AG09319 (cell line): ENCODE measurements around the gene MRPL49.
A peak's percentile ranks its signal among the peaks of the same experiment; 100 is the strongest.

Source experiments
- DNase-seq: peaks from one replicate; pipeline ENCODE4 v3.0.0-alpha.2; 2010; ENCODE audit warnings: low read depth; ENCODE audit errors: extremely low read depth
- TF ChIP-seq, protein P1 (sequence below): IDR thresholded peaks from 2 replicates; pipeline ENCODE4 v1.5.1; 2011; ENCODE audit warnings: low read depth, mild to moderate bottlenecking, inconsistent platforms, low read length, moderate library complexity

The MRPL49 gene

DNA sequence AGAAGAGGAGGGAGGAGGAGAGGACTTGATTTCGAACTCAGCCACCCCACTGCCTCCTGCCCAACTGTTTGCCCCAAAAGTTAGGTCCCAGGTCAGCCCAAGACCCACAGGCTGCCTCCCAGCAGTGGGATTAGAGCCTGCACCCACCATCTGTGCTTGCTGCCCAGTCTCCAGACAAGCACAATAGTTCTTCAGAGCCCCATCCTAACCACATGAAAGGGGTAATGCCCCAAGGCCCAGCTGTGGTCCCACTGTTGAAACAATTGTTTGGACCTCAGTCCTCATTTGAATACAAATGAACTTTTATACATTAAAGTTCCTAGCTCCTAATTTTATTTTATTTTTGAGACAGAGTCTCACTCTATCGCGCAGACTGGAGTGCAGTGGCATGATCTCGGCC lies 31.5 kb upstream of the MRPL49 start:
- TF ChIP-seq, protein P1, sequence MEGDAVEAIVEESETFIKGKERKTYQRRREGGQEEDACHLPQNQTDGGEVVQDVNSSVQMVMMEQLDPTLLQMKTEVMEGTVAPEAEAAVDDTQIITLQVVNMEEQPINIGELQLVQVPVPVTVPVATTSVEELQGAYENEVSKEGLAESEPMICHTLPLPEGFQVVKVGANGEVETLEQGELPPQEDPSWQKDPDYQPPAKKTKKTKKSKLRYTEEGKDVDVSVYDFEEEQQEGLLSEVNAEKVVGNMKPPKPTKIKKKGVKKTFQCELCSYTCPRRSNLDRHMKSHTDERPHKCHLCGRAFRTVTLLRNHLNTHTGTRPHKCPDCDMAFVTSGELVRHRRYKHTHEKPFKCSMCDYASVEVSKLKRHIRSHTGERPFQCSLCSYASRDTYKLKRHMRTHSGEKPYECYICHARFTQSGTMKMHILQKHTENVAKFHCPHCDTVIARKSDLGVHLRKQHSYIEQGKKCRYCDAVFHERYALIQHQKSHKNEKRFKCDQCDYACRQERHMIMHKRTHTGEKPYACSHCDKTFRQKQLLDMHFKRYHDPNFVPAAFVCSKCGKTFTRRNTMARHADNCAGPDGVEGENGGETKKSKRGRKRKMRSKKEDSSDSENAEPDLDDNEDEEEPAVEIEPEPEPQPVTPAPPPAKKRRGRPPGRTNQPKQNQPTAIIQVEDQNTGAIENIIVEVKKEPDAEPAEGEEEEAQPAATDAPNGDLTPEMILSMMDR = no peak

GRCh38 chr11:65095427-65095826 lies 26.7 kb upstream of the MRPL49 start:
- TF ChIP-seq, protein P1 = no peak
- no peak for DNase-seq

More for the DNA sequence above, 31.5 kb upstream of the MRPL49 start:
- no peak for DNase-seq

GRCh38 chr11:65095974-65096806 lies 25.9 kb upstream of the MRPL49 start, which contains the start of gene VPS51:
Gene VPS51 (plus strand): TSS chr11:65096214. CDS start chr11:65096251, 37 bp downstream.
- TF ChIP-seq, protein P1 = no peak
- DNase-seq = peak; percentile 78

DNA sequence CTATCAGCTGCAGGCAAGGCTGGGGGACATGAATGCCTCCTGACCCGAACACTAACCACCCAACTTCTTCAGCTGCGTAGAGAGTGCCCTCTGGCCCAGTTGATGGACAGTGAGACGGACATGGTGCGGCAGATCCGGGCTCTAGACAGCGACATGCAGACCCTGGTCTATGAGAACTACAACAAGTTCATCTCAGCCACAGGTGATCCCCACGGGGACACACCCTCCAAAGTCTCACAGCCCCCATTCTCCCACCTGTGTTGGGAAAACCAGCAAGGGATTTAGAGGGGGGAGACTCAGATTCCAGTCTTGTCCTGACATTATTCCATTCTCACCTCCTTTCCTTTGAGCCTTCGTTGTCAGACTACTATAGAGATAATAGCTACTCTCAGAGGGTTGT lies 25.2 kb upstream of the MRPL49 start:
- TF ChIP-seq, protein P1 = no peak
- no peak for DNase-seq

DNA sequence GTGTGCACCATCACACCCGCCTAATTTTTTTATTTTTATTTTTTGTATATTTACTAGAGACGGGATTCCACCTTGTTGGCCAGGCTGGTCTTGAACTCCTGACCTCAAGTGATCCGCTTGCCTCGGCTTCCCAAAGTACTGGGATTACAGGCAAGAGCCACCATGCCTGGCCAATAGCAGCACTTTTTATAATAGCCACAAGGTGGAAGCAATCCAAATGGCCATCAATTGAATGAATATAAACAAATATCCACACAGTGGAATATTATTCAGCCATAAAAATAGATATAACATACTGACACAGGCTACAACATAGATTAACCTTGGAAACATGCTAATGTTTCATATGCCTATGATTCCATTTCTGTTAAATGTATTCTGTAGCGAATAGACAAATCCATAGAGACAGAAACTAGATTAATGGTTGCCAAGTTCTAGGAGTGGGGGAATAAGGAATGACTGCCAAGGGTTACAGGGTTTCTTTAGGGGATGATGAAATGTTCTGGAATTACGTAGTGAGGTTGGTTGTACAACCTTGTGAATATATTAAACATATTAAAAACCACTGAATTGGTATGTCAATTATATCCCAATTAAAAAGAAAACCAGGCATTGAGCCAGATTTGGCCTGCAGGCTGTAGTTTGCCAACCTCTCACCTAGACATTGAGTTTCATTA lies 21.3 kb upstream of the MRPL49 start:
- no peak for DNase-seq
- TF ChIP-seq, protein P1 = no peak

- TF ChIP-seq, protein P1 = no peak
- DNase-seq = no peak
These were observed 19.7 kb upstream of the MRPL49 start for GRCh38 chr11:65102142-65103095.
